HG03280 (cell line): Measurements from ENCODE around the gene HES4.

Experiments used
- ATAC-seq: cut with Tn5 transposase; IDR thresholded peaks from one replicate; pipeline ENCODE4 v1.9.1; 2021; ENCODE audit warnings: mild to moderate bottlenecking, moderate library complexity; ENCODE audit not compliant: unreplicated experiment

The HES4 gene

DNA sequence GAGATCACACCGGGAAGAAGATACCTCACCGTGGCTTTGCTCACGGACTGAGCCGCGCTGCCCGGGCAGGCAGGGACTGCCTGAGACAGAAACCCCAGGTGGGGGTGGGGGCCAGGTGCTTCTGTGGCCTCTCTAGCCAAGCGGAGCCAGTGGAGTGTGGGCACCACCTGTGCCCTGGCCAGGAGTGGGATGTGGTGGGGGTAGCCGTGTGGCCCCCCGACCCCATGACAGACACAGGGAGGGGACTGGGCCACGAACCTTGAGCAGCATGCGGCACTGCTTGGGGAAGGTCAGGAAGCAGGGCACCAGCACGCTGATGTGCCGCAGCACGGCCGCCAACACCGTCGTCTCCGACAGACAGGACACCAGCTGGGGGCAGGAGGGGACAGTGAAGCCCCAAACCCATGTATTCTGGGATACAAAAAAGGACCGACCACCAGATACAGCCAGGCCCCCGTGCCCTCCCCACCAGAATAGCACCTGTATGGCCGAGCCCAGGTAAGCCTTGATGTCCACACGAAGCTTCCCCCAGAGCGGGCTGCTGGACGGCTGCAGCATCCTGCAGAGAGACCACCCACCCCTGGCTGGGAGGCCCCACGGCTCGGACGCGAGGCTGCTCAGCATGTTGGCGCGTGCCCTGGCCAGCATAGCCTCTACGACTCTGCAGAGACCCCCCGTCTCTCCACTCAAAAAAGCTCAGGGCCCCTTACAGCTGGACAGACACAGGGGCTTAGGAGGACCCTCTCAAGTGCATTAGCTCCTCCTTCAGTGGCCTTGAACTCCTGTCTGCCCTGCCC, 46.2 kb downstream of the HES4 start:
- no peak for ATAC-seq

DNA sequence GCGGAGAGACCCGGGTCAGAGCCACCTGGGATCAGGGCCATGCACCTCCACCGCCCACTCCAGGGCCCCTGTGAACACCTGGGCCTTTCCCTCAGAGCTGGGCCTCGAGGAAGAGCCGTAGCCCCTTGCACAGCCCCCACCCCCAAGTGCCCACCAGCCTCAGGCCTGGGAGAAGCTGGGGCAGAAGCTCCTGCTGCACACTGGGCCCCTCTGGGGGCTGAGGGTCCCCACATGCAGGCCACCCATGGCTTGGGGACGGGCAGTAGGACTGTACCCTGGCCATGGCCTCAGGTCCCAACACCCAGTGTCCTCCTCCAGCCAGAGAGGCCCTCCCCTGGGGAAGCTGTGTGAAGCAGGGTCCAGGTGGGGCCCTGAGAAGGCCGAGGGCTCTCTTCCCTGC, 47.3 kb downstream of the HES4 start:
- no peak for ATAC-seq

DNA sequence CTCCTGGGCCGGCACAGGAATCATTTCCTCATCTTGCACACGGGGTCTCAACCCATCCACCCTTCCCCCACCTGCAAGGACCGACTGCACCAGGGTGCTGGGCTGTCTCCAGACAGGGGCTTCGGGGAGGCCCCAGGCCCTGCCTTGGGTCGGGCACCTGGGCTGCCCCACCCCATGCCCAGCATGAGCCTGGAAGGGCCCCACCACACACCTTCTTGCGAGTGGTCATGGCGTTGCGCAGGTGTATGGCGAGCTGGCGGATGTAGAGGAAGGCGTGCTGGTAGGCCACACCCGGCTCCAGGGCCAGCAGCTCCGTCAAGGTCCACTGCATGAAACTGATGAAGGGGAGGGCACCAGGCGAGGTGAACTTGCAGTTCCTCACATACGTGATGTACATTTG, 47.7 kb downstream of the HES4 start:
- no peak for ATAC-seq

DNA sequence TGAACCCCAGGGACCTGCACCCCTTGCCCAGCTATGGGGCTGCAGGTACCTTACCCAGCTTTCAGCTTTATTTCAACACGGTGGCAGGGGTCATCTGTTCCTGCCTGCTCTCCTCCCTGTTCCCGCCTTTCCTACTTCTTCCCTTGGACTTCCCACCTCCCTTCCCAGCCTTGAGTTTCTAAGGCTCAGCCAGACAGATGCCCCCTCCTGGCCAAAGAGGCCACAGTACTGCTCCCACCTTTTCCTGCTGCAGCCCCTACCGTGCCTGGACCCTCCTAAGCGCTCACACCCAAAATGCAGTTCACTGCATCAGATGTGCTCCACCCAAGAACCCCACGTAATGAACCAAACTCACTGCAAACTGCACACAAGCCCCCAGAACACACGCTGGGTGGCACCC, 48.5 kb downstream of the HES4 start:
- ATAC-seq, result no peak

DNA sequence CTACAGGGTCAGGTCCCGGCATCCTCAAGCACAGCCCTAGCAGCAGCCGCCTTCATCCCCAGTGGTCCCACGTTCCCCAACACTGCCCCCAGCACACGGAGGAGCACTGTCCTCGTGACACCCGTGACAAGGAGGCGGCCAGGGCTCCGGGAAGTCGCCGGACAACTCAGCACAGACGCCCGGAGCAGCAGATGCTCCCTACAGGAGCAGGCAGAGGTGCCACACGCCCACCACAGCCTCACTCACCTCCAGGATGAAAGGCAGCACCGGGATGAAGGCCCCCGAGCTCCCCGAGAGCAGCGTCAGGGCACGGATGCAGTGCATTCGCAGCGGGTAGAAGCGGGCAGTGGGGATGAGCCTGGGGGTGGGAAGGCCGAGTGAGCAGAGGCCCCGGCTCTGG, 49.0 kb downstream of the HES4 start:
- no peak for ATAC-seq

DNA sequence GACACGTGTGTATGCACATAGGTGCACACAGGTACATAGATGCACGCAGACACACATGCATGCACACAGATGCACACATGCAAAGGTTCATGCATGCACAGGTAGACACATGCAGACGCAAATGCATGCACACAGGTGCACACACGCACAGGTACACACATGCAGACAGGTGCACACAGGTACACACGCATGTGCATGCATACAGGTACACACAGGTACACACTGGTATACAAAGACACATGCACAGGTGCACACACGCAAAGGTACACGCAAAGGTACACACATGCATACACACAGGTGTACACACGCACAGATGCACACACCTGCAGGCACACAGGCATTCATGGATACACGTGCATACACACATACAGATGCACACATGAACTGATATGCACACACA, 49.6 kb downstream of the HES4 start:
- ATAC-seq, result no peak
